NCI-H82 (cell line): ENCODE measurements around the gene CTNNA1.

Experiments used
- DNase-seq: peaks from one replicate; lab custom pipeline; 2025; lab: John Stamatoyannopoulos, UW

The CTNNA1 gene

GRCh38 chr5:138948471-138949222 lies 195.4 kb downstream of the CTNNA1 start:
- peak; percentile 76 for DNase-seq

GRCh38 chr5:138949223-138949574 lies 196.0 kb downstream of the CTNNA1 start:
- DNase-seq = no peak

GRCh38 chr5:138949988-138950387 lies 196.8 kb downstream of the CTNNA1 start:
- DNase-seq = no peak

GRCh38 chr5:138950421-138951031 lies 197.3 kb downstream of the CTNNA1 start:
- no peak for DNase-seq

- DNase-seq = no peak
These were observed 198.1 kb downstream of the CTNNA1 start for GRCh38 chr5:138951091-138951985.

- DNase-seq = no peak
These were observed 198.9 kb downstream of the CTNNA1 start for GRCh38 chr5:138951986-138952735.

DNA sequence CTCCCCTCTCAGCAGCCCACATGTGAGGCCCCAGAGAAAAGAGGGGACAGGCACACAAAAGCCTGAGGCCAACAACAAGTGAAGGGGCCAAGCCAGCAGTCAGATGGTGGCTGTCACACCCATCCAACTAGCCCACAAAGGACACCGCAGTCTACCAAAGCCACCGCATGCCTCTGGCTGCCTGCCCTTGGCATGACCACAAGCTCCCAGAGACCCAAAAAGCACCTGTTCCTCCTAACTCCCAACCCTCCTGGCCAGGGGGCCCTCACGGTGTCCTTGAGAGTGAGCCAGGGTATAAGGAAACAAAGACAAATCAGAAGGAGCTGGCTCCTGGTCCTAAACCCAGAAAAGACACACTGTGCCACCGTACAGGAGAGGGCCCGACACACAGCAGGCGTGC lies 199.7 kb downstream of the CTNNA1 start:
- DNase-seq = no peak

GRCh38 chr5:138953387-138954256 lies 200.4 kb downstream of the CTNNA1 start:
- DNase-seq = peak; percentile 98

DNA sequence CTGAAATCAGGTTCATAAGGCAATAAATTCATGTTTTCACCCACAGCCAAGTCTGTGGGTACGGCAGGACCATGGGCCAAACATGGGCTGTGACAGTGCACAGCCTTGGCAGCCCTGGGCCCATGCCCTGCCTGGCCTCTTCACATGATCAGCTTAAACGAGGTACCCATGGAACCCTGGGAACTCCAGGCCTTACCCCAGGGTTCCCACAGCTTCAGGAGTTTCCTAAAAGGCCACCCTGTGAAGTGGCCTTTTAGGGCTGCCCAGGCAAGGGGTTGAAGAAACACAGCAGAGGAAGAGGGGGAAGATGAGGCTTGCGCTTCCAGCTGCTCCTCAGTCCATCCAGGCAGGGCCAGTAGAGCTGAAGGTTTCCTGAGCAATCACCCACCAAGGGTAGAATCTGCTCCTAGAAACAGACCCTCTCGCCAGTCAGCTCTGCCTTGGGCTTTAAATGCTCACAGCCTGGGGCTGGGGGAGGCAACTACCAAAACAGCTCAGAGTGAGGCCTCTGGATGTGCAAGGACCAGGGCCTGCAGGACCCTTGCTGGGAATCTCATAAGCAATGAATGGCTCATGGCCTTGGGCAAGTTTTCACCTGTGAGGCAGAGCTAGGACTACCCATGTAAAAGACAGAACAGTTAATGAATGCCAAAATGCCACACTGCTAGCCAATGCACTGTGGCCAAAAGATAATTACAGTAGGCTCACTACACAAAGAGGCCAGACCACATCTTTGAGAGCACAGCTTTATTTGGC lies 201.2 kb downstream of the CTNNA1 start:
- no peak for DNase-seq

GRCh38 chr5:138955013-138955660 lies 201.9 kb downstream of the CTNNA1 start:
- peak; percentile 98 for DNase-seq

DNA sequence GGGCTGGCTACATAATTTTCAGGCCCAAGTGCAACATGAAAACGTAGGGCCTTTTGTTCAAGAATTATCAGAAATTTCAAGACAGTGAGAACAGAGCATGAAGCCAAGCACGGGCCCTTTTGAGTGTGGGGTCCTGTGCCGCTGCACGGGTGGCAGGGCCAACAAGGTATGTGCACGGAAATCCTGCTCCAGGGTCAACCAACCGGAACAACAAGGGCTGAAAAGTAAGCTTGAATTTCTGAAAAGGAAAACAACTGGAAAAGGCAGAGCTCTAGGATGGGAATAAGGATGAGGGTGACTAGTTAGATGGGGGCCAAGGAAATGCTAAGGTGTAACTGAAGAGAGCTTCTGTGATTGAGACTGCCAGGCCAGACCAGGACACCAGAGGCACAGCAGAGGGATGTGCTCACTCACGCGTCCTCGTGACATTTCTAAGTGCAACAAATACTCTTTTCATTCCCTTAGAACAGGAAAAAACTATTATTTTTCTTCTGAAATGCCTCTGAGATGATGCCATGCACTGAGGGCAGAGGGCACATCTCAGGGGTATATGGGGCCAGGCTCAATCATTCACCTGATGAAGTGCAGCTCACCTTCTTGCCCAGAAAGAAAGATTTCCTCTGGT lies 202.6 kb downstream of the CTNNA1 start:
- DNase-seq = peak; percentile 47

GRCh38 chr5:138956801-138957200 lies 203.6 kb downstream of the CTNNA1 start:
- DNase-seq = no peak

DNA sequence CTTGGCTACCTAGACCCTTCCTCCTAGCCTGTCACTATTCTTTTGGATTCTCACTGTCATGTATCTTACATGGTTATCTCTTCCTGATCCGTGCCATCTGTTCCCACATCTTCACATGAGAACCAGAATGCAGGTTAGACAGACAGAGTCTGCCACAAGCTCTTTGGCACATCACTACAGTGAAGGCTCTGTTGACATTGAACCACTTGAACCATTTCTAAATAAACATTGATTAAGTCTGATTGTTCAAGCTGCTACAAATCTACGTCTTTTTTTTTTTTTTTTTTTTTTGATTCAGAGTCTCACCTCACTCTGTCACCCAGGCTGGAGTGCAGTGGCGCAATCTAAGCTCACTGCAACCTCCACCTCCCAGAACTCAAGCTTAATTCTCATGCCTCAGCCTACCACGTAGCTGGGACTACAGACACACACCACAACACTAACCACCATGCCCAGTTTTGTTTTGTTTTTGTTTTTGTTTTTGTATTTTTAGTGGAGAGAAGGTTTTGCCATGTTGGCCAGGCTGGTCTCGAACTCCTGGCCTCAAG lies 207.0 kb downstream of the CTNNA1 start:
- peak; percentile 83 for DNase-seq

DNA sequence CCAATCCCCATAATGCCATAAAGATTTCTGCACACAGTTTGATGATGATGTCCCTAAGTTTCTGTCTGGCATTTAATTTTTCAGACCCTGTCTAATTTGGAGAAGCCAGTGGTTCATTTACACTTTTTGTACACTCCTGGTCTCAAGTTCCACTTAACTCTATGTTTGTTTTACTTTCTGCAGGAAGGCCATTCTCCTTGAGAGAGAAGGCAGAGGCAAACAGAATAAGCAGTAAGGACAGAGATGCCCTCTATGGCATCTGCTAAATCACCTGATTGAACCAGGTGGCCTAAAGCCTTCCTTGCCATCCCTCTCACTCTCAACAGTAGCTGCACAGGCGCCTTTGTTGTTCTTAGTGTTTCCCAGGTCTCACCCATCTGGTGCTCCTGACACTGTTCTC lies 208.0 kb downstream of the CTNNA1 start:
- DNase-seq = peak; percentile 65

- no peak for DNase-seq
These were observed 208.5 kb downstream of the CTNNA1 start for GRCh38 chr5:138961729-138962128.

DNA sequence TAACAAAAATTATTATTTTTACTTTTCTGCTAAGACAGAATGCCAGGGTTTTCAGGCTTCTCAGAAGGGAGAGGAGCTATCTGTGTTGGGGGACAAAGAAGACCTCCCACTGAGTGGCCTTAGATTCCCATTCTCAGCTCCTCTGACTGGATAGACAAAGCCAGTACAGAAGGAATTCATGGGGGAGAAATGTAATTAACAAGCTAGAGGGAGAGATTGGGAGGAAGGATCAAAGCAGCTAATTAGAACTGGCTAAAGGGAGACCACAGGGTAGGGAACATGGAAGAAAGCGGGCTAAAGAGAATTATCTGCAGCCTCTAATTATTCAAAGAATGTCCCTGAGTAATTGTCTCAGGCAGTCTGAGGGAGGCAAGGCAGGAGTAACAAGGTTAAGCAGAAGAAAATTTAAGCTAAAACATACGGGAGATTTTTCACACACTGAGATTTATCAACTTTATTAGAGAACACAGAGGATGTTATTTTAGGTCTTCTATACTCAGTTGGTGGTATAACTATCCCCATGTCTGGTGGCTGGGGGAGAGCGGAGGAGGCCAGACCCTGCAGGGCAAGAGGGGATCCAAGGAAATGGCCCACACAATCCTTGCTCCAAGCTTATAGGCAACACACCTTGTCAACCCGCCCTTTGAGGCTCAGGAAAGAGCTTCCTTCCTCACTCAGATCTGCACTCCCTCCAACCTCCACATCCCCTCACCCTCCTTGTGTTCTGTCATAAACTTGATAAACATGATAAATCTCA lies 209.6 kb downstream of the CTNNA1 start:
- peak; percentile 66 for DNase-seq

GRCh38 chr5:138963763-138964371 lies 210.6 kb downstream of the CTNNA1 start:
- DNase-seq = no peak
